HG03097 (cell line): ENCODE measurements around the gene WASL.

ENCODE experiments used
- ATAC-seq: cut with Tn5 transposase; IDR thresholded peaks from one replicate; pipeline ENCODE4 v1.9.1; 2021; ENCODE audit not compliant: unreplicated experiment, low FRiP score

WASL gene

DNA sequence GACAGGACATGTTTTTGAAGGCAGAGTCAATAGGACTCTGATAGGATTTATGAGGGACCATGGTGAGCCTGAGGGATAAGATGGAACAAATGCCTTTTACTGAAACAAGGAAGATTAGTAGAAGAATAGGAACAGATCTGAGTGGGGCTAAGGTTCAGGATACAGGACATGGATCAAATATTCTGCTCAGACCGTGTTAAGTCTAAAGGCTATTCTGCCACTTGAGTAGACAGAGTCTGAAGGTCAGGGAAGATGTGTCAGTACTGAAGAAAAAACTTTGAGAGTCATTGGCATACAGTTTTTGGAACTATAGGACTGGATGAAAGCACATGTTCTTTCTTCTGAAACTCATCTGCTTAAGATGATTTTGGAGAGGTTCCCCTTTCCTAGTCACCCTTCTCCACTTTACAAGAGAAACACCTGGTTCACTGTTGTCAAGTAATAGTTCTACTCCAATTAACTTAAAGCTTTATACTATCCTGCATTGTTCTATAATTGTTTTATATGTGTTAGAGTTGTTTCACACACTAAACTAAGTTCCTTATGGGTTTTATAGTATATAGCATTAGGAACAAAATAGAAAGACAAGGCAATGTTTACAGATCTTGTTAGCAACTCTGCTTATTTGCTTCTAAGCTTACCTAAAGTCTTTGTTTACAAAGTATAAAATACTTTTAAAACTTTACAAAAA is 43.4 kb downstream of the WASL start:
- no peak for ATAC-seq

DNA sequence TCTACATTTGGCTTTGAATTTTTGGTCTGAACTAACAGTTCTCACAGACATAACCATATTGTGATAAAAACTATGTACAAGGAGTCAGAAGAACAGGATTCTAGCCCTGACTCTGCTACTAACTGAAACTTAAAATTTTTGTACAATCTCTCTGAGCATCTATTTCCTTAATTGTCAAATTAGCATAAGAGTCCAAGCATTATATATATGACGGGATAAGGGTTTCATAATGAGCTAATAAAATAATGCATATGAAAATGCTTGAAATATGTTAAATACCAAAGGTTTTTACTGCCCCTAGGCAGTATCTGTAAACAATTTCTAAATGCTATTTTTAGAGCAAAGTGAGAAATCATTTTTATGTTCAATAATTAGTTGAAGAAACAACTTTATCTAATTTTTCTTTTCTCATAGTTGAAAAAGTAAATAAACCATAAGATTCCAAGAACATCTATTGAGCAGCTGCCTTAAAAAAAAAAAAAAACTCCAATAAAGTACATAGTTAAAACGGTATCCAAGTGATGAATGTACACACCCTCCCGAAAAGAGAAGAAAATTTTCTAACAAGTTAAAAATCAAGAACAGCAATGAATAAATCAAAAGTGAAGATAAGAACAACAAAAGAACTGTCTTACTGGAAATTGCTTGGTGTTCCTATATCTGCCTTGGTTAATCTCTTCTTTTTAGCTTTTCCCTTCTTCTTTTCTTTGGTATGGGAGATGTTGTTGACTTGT is 52.7 kb downstream of the WASL start:
- no peak for ATAC-seq

DNA sequence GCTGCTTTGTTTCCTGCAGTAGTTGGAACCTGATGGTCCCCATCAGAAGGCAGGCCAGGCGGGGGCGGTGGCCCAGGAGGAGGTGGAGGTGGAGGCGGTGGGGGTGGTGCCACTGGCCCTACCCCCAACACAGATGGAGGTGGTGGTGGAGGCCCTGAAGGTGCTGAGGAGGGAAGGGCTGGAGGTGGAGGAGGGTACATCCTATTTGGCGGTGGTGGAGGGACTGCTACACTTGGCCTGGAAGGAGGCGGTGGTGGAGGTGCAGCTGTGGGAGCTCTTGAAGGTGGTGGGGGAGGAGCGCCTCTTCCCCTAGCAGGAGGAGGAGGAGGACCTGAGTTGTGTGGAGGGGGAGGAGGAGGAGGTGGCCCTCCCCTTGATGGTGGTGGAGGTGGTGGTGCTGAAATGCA is 56.3 kb downstream of the WASL start:
- ATAC-seq = no peak

DNA sequence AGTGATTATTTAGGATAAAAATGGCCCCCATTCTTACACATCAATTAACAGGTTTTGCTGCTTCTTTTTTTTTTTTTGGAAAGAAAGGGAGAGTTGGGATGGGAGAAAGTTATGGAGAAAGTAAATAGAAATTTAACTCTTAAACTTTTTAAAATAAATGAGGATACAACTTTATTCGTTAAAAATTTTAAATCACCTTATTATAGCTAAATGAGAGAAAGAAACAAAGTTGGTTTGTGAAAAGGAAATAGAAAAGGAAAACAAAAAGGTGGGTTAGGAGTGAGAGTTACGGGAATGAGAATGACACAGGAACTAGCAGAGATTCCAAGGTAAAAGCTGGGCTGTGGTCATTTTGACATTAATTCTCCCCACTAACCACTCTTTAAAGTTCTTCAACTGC is 58.3 kb downstream of the WASL start:
- ATAC-seq = no peak

DNA sequence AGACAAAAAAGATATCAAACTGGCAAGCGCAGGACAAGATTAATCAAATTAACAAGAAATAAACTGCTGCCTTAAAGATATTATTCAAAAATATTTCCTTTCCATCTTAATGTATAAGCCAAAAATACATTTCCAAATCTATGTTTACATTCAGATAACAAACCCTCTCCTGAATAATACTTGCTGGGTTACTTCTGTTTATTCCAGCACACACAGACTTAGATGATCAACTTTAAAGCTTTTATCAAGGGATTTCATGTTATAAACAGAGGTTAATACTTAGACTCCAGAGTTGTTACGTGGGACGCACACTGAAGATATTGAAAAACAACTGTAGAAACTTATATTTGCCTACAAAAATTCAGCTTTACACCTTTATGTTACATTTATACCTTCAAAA is 59.6 kb downstream of the WASL start:
- ATAC-seq = no peak

DNA sequence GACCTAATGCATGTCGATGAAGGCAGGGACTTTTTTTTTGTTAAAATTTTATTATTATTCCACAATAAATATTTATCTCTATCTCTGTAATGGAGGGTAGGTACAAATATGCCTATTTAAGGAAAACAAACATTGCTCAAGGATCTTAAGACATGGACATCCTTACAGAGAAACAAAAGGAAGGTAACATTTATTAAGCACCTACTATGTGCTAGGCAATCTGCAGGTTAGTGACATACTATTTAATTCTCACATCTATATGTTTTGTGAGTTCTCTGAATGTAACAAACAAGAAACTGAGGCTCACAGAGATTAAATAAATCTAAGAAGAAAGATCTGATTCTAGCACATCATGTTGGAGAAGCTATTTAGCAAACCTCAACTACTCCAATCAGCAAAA is 61.1 kb downstream of the WASL start:
- ATAC-seq = no peak

DNA sequence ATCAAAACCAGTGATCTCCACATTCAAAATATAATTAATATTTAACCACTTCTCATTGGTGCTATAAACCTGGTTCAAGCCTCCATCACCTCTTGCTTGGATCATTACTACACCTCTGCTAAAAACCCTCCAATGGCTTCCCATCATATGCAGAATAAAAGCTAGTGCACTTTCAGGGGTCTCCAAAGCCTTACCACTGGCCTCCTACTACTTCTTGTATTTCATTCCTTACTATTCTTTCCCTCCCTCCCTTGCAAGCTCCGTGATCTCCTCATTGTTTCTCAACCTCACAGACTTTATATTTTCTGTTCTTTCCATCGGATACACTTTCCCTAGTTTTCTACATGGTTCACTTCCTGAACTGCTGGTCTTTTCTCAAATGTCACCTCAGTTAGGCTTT is 61.6 kb downstream of the WASL start:
- ATAC-seq = no peak

DNA sequence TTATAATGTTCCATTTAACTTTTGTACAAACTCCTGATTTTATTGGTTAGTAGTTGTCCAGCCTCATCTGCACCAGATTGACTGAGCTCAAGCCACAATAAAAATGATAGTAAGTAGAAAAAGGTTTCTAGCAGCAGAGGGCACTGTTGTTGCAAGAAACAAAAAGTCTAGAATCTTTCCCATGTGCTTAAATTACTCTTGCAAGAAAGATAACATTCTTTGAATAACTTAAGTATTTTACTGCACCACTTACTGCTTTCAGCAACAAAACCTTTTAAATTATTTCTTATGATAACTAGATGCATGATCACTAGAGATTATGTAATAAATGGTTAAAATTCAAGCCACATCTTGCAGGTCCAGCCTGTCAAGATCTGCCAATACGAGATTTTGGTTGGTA is 66.1 kb downstream of the WASL start:
- no peak for ATAC-seq

DNA sequence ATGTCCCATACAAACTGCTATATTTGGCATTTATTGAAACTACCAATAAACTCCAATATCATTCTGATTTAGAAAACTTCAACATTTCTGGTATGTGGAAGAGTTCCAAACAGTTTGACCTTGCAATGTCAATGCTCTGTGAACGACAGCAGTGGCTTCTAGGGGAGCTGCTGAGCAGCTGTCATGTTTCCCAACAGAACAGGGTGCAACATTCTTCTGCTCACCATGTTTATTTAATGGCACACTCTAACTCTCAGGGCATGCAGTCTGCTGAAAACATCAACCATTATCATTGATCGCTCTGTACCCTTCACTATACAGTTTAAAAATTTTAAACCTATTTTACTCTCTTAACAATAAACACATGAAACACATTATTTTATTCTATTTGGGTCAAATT is 67.2 kb downstream of the WASL start:
- no peak for ATAC-seq

DNA sequence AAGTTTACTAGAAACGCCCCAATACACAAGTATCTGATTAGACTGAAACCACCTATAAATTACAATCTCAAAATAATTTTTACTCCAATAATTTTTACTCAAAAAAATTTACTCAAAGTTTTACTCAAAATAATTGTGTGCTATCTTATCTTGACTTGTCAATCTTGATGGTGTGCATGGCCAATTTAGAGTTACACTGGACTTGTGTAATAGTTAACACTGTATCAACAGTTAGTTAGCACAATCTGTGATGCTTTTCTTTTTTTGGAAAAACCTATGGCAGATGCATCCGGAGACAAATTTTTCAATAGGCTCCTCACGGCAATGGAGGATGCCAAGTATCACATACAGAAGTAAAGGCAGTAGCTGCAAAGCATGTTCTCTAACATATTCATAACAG is 68.2 kb downstream of the WASL start:
- ATAC-seq = no peak

DNA sequence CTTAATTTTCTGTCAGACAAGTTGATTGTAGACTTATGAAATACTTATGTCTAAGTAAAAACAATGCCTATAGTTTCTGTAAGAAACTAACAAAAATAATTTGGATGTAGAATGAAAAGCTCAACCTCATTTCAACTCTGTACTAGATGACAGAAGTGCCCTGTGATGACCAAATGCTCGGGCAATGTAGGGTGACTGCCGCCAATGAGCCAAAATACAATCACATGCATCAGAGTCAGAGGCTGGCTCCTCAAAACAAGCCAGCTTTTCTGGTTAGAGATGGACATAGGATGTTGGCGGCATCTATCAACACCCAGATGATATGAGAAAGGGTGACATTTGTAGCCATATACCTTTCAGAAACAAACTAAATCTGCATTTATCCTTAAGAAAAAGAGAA is 69.2 kb downstream of the WASL start:
- ATAC-seq = no peak

DNA sequence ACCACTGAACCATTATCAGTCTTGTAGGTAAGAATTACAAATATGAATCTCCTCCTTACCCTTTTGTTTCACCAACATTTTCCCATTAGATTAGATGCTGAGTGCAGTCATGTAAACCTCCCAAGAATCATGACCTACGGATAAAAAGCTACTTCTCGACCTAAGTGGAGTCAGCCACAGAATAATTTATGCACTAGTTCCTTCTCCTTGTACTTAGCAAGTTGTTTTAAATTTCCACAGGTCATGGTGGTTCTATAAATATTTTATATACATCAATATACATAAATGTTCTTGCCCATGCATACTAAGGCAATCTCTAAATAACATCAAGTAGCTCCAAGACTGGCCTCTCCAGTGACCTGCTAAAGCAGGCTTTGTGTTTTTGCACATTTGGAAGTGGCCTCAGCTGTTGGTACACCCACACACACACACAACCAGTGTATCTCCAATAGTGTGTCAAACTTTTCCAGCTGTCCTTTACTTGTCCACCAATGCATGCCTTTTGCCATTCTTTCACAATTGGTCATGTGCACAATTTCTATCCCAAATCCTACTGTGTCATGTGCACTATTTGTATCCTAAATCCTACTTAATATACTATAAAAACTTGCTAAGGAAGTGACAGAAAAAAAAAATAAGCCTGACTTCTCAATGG is 71.6 kb downstream of the WASL start:
- no peak for ATAC-seq

DNA sequence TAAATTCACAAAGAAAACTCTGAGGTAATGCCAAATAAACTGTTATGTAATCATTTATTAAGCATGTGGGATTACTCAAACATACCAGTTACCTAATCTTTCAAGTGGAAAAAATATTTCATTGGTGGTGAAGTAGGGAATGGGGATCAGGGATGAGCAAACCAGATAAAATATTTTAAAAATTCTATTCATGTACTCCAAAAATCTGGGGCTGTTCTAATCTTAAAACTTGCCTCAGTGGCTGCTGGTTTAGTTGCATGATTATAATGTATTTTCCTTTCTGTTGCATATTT is 73.7 kb downstream of the WASL start:
- ATAC-seq = no peak

DNA sequence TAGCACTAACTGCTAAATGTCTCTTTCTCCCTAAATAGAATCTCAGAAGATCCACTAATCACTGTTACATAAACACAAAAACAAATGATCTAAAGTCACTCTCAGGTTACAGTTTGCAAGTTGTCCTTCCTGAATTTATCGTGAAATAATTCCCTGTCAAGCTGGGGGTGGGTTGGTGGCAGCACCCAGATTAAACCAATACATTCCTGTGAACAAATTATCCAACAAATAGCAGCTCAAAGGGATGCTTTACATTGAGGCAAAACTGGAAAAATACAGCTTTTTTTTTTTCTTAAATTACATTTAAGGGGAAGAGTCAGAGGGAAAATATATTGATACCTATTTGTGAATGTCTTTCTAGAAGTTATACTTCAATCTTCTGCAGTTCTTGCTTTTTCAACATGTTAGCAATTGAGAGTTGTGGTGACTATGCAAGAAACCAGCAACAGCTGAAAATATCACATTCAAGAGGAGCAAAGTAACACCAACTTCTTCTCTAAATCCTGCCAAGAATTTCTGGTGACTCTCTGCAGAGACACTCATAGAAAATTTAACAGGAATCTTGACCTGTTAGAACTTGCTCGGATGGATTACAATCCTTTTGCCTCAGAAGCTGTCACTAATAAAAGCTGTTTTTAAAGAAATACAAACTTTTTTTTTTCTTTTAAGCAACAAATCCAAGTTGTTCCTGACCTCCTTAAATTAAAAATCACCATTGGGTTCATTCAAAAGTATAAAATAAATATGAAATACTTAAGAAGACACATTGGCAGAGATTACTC is 74.2 kb downstream of the WASL start:
- ATAC-seq = no peak

DNA sequence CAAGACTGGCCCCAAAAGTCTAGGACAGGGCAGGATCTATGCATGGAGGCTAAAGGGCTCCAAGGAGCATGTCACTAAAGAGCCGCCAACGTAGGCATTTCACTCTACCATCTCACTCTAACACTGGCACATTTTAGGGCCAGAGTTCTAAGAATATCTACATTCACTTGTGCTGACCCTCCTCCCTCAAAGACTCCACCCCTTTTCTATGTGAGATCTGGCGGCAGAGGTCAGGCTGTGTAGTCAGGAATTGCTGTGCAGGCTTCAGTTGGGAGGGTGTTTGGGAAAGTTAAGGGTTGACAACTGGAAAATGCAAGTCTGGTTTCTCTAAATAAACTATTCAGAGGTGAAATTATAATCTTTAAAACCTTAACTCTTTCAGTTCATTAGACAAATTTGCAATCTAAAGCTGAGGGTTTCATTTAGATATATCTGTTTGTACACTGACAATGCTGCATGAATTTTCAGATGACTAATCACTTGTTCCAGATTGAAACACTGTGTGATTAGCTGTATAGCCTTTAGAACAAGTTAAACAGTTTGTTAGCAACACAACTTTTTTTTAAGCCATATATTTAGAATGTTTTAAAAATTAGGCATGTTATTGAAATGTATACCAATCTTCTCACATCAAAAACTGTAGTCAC is 74.9 kb downstream of the WASL start:
- no peak for ATAC-seq

DNA sequence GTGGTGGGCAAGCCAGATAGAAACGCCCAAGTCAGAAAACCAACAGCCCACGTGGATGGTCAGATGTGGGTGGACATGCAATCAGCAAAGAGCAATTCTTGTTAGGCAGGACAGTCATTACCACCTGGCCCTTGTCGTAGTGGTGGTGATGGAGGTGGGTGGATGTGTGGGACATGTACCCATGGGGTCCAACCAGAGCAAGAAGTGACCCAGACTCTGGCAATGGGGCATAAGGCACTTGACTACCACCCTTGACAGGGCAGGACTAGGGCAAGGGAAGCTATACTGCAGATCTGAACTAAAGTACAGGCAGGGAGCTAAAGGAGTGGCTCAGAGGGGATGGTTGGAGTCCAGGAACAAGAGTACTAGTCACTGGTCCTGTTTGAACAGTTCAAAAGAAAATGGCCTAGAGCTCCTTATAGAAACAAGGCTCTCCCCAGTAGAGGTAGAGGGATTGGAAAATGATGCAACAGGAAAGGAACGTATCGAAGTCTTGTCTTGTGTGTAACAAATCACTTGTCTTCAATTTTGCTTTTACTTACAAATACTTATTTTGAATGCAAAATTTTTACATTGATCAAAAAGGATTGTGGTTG is 75.6 kb downstream of the WASL start:
- ATAC-seq = no peak

DNA sequence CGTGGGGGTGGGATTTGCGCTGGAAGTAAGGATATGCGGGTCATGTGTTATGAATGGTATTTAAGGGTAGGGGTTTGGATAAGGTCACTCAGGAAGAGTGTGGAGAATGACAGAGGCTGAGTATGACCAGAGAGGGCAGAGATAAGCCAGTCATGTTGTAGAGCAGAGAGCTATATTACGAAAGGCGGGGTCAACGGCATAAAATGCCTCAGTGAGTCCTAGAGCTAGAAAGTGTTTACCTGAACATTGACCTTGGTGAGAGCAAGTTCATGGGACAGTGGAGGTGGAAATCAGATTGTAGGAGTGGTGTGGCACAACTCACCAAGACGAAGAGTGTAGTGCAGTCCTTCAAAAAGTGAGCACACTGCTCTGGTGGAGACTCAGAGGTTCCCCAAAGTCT is 79.3 kb downstream of the WASL start:
- no peak for ATAC-seq

DNA sequence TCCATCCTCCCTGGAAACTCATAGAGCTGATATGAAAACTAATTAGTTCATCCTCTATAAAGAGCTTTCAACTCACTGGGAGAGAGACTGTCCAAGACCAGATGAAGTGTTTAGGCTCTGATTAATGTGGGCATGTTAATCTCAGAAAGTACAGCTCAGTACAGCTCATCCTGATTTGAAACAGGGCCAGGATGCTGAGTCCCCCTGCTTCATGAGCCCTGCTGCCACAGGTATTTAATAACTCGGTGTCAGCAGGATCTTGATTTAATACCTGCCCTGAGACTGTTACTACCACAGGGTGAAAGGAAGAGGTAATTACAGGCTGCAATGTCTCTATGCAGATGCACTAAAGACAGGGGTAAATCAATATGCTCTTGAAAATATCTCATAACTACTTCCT is 82.3 kb downstream of the WASL start:
- no peak for ATAC-seq

DNA sequence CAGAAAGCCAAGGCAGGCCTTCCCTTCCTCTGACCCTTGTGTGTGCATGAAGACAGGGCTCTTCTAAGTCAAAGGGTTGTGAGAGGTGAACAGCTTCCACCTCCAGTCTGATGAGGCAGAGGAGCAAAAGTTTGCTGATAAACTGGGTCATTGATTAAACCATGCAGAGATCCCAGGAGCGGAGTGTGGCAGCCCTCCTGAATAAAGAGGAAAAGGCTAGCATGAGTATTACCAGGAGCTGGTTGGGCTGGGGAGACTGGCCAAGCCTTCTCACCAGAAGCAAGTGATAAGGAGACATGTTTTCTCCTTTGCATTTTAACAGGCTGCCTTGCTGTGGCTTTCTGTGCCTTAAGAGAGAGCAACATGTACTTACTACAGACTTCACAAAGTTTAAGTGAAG is 82.9 kb downstream of the WASL start:
- no peak for ATAC-seq

DNA sequence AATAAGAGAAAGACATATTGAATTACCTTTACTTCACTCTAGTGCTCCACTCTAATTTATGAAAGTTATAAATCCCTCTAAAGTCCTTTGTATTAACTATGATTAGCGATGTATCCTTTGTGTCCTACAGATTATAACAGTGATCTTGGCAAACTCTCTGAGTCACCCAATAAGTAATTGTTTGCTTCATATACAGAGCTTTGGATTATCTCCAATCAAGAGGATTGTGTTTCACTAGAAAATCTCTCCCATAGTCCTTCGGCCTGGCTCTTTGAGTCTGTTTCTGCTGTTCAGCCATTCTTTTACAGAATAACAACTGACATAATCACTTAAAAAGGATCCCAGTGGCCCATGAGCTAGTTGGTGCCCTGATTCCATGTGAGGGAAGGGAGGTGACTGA is 83.6 kb downstream of the WASL start:
- ATAC-seq = no peak

DNA sequence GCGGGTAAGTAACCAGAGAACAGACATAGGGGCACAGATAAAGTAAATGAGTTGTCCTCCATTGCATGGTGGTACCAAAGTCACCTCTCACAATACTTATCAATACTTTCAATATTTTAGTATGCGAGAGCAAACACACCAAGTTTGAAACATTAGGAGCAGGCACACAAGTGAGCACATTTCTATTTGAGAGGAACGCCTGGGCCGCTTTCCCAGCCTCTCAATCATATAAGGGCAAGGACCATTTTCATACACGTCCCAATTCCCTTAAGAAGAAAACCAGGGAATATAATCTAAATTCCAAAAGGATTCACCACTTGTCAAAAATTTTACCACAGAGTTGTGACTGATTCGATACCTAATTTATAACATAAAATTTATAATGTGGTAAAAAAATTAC is 85.6 kb downstream of the WASL start:
- no peak for ATAC-seq
